Hepatocyte (in vitro differentiated cells): ENCODE data around the gene ALPP.

Source experiments
- EZH2 ChIP-seq: fragments of 200-600 bp; sonication (generic); IDR thresholded peaks from 2 replicates; pipeline ENCODE4 v1.6.1; 2016; ENCODE audit warnings: antibody characterized with exemption, mild to moderate bottlenecking, borderline replicate concordance
- EZH2phosphoT487 ChIP-seq: fragments of 200-600 bp; sonication (generic); IDR thresholded peaks from one replicate; pipeline ENCODE4 v1.6.1; 2018; ENCODE audit warnings: antibody characterized with exemption, mild to moderate bottlenecking, low read depth, moderate library complexity; ENCODE audit not compliant: unreplicated experiment, severe bottlenecking
- TF ChIP-seq, protein P1 (sequence below): fragments of 200-600 bp; sonication (generic); IDR thresholded peaks from 2 replicates; pipeline ENCODE4 v1.5.1; 2016; ENCODE audit warnings: antibody characterized with exemption, mild to moderate bottlenecking; ENCODE audit not compliant: poor library complexity

GRCh38 chr2:232362174-232362900 lies 16.2 kb upstream of the ALPP start:
- TF ChIP-seq, protein P1, sequence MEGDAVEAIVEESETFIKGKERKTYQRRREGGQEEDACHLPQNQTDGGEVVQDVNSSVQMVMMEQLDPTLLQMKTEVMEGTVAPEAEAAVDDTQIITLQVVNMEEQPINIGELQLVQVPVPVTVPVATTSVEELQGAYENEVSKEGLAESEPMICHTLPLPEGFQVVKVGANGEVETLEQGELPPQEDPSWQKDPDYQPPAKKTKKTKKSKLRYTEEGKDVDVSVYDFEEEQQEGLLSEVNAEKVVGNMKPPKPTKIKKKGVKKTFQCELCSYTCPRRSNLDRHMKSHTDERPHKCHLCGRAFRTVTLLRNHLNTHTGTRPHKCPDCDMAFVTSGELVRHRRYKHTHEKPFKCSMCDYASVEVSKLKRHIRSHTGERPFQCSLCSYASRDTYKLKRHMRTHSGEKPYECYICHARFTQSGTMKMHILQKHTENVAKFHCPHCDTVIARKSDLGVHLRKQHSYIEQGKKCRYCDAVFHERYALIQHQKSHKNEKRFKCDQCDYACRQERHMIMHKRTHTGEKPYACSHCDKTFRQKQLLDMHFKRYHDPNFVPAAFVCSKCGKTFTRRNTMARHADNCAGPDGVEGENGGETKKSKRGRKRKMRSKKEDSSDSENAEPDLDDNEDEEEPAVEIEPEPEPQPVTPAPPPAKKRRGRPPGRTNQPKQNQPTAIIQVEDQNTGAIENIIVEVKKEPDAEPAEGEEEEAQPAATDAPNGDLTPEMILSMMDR: no peak
- no peak for TF ChIP-seq EZH2phosphoT487
- TF ChIP-seq EZH2: no peak
